HUES6 (cell line): ENCODE measurements around the gene TSPAN33.
A peak's percentile ranks its signal among the peaks of the same experiment; 100 is the strongest.
"Not testable (repeated sequence)": the region's sequence is repeated elsewhere in the genome, so short reads cannot be mapped to it uniquely, and the experiment has no call there.

Experiments used
- H3K27ac ChIP-seq: 2 replicates; pipeline ENCODE4 v1.7.0; 2013; ENCODE audit warnings: low read depth, mild to moderate bottlenecking, low read length, inconsistent platforms
- H3K27me3 ChIP-seq: 2 replicates; pipeline ENCODE4 v1.6.1; 2013; ENCODE audit warnings: low read length; ENCODE audit not compliant: control insufficient read depth, insufficient read depth
- H3K36me3 ChIP-seq: 2 replicates; pipeline ENCODE4 v1.6.1; 2013; ENCODE audit warnings: low read length; ENCODE audit not compliant: control insufficient read depth, insufficient read depth
- H3K4me1 ChIP-seq: 2 replicates; pipeline ENCODE4 v1.6.1; 2013; ENCODE audit warnings: low read length; ENCODE audit not compliant: control insufficient read depth, insufficient read depth
- H3K4me3 ChIP-seq: 2 replicates; pipeline ENCODE4 v1.5.1; 2013; ENCODE audit warnings: low read depth, low read length
- H3K9ac ChIP-seq: one replicate; pipeline ENCODE4 v1.6.1; 2013; ENCODE audit warnings: mild to moderate bottlenecking, low read length
- H3K9me3 ChIP-seq: 2 replicates; pipeline ENCODE4 v1.6.1; 2013; ENCODE audit warnings: low read depth, low read length; ENCODE audit not compliant: control insufficient read depth, insufficient read depth

TSPAN33 gene

GRCh38 chr7:129161524-129162225, 17.2 kb downstream of the TSPAN33 start:
- no peak overlapping the region for H3K4me3 ChIP-seq
- no peak overlapping the region for H3K27ac ChIP-seq

GRCh38 chr7:129162732-129163131, 18.2 kb downstream of the TSPAN33 start:
- H3K27me3 ChIP-seq = no peaks in the 10 kb centered on the region
- H3K27ac ChIP-seq = no peak overlapping the region
- peaks cover 3% of the 10 kb centered on the region for H3K4me1 ChIP-seq
- H3K4me3 ChIP-seq = no peak overlapping the region
- no peaks in the 10 kb centered on the region for H3K9me3 ChIP-seq
- no peak overlapping the region for H3K9ac ChIP-seq
- peaks cover 11% of the 10 kb centered on the region; the same call in 1 of the 2 replicates for H3K36me3 ChIP-seq

More at GRCh38 chr7:129161524-129162225, 17.2 kb downstream of the TSPAN33 start:
- Histone ChIP-seq H3K9ac (no peak overlapping the region), H3K27me3 (no peaks in the 10 kb centered on the region), H3K4me1 (no peaks in the 10 kb centered on the region), H3K9me3 (no peaks in the 10 kb centered on the region), H3K36me3 (0 out of 2 replicates have a peak, but pooled peaks cover 4% of the 10 kb centered on the region)

- Histone ChIP-seq H3K9me3 (no peaks in the 10 kb centered on the region), H3K36me3 (peaks cover 11% of the 10 kb centered on the region; the same call in 1 of the 2 replicates), H3K27ac (no peak overlapping the region), H3K4me1 (peaks cover 15% of the 10 kb centered on the region), H3K9ac (no peak overlapping the region), H3K4me3 (no peak overlapping the region), H3K27me3 (no peaks in the 10 kb centered on the region)
Measured at GRCh38 chr7:129163875-129164544, 19.5 kb downstream of the TSPAN33 start.

GRCh38 chr7:129166745-129167144, 22.2 kb downstream of the TSPAN33 start:
- Histone ChIP-seq H3K4me3 (no peak overlapping the region), H3K27ac (no peak overlapping the region), H3K9me3 (no peaks in the 10 kb centered on the region), H3K9ac (no peak overlapping the region), H3K4me1 (peaks cover 28% of the 10 kb centered on the region), H3K27me3 (no peaks in the 10 kb centered on the region), H3K36me3 (peaks cover 11% of the 10 kb centered on the region; the same call in 1 of the 2 replicates)

GRCh38 chr7:129167817-129168216, 23.3 kb downstream of the TSPAN33 start:
- Histone ChIP-seq H3K36me3 (peaks cover 11% of the 10 kb centered on the region; the same call in 1 of the 2 replicates), H3K27me3 (no peaks in the 10 kb centered on the region), H3K4me3 (0 out of 2 replicates have a peak overlapping the region, but pooled peaks have one; percentile 69), H3K4me1 (peaks cover 28% of the 10 kb centered on the region), H3K27ac (no peak overlapping the region), H3K9me3 (no peaks in the 10 kb centered on the region), H3K9ac (peak overlapping the region; percentile 12)

- Histone ChIP-seq H3K9me3 (no peaks in the 10 kb centered on the region), H3K27me3 (no peaks in the 10 kb centered on the region), H3K36me3 (peaks cover 11% of the 10 kb centered on the region; the same call in 1 of the 2 replicates), H3K4me1 (peaks cover 28% of the 10 kb centered on the region), H3K4me3 (peak overlapping the region; percentile 69), H3K27ac (peak overlapping the region; percentile 93), H3K9ac (peak overlapping the region; percentile 90)
Measured at GRCh38 chr7:129168231-129169021, 23.9 kb downstream of the TSPAN33 start.

- peak overlapping the region; percentile 90 for H3K9ac ChIP-seq
- peaks cover 11% of the 10 kb centered on the region; the same call in 1 of the 2 replicates for H3K36me3 ChIP-seq
- peak overlapping the region; percentile 69 for H3K4me3 ChIP-seq
- H3K27ac ChIP-seq = peak overlapping the region; percentile 93
- H3K4me1 ChIP-seq = peaks cover 28% of the 10 kb centered on the region
- H3K27me3 ChIP-seq = no peaks in the 10 kb centered on the region
- H3K9me3 ChIP-seq = peaks cover 3% of the 10 kb centered on the region; the same call in 1 of the 2 replicates
Measured at GRCh38 chr7:129169171-129169671, 24.7 kb downstream of the TSPAN33 start.

- Histone ChIP-seq H3K9me3 (peaks cover 6% of the 10 kb centered on the region; the same call in 1 of the 2 replicates), H3K36me3 (peaks cover 11% of the 10 kb centered on the region; the same call in 1 of the 2 replicates), H3K27ac (peak overlapping the region; percentile 93), H3K4me3 (peak overlapping the region; percentile 69), H3K4me1 (peaks cover 28% of the 10 kb centered on the region), H3K27me3 (no peaks in the 10 kb centered on the region), H3K9ac (peak overlapping the region; percentile 90)
Measured at GRCh38 chr7:129169686-129170440, 25.4 kb downstream of the TSPAN33 start.

GRCh38 chr7:129170441-129171021, 26.0 kb downstream of the TSPAN33 start:
- H3K36me3 ChIP-seq = peaks cover 9% of the 10 kb centered on the region; the same call in 1 of the 2 replicates
- H3K27ac ChIP-seq = peak overlapping the region; percentile 93
- H3K9ac ChIP-seq = peak overlapping the region; percentile 90
- no peaks in the 10 kb centered on the region for H3K27me3 ChIP-seq
- peaks cover 28% of the 10 kb centered on the region for H3K4me1 ChIP-seq
- H3K9me3 ChIP-seq = peaks cover 6% of the 10 kb centered on the region; the same call in 1 of the 2 replicates
- peak overlapping the region; percentile 69 for H3K4me3 ChIP-seq

- not testable (repeated sequence) for H3K27ac ChIP-seq, H3K9ac ChIP-seq
Measured at GRCh38 chr7:129173861-129174260, 29.4 kb downstream of the TSPAN33 start.

More at GRCh38 chr7:129173861-129174260, 29.4 kb downstream of the TSPAN33 start:
- H3K4me1 ChIP-seq = peaks cover 14% of the 10 kb centered on the region
- H3K9me3 ChIP-seq, H3K36me3 ChIP-seq, H3K27me3 ChIP-seq, H3K4me3 ChIP-seq: not testable (repeated sequence)
